ENCODE results near the gene WFIKKN1.
A peak's percentile ranks its signal among the peaks of the same experiment; 100 is the strongest.

WFIKKN1 gene

DNA sequence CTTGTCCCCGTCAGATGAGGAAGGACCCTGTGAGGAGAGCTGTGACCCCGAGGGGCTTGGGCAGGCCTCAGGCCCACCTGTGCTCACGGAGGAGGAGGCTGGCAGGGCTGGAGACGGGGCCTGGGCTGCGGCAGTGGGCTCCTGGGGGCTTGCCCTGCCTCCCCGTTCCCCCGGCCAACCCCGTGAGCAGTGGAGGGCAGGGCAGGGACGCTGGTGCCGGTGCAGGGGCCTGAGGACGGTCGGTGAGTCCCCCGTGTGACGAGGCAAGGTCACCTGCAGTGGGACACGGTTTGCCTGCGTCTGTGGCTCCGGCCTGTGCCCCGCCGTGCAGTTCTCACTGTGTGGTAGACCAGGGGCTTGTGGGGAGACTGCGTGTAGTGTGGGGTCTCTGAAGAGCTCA is 28.8 kb downstream of the WFIKKN1 start:
- no peak for DNase-seq

DNA sequence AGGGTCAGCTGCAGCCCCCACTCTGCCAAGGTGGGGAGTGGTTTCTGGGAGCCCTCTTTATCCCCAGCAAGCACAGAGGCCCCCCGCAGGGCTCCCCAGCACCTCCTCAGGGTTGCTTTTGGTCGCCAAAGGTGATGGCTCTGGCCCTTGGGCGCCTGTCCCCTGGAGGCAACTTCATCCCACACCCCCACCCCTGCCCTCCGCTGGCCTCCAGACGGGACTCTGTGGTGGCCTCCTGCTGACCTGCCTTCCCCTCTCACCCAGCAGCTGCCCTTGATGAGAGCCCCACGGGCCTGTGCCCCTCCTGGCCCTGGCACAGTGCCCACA is 29.3 kb downstream of the WFIKKN1 start:
- DNase-seq, result no peak

DNA sequence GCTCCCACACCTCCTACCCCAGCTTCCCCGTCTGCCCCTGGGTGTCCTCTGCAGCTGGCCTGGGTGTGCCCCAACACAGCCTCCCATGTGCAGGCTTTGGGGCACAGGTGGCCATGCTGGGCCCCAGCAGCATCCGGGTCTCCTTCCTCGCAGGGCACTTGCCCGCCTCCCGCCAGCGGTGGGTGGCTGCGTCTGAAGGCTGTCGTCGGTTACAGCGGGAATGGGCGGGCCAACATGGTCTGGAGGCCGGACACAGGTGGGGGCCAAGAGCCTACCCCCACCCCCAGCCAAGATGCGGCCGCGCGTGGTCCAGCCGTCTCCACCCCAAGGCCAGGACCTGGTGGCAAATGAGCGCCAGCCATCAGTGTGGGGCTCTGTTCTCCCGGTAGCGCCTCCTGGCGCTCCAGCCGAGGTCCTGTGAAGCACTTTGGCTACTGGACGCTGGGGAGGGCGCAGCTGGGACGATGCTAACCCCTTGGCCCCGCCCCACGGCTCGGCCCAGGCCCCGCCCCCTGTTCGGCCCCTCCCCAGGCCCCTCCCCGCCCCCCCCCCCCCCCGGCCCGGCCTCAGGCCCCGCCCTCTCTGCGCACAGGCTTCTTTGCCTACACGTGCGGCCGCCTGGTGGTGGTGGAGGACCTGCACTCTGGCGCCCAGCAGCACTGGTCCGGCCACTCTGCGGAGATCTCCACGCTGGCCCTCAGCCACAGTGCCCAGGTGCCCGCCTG is 29.8 kb downstream of the WFIKKN1 start:
- DNase-seq, result no peak

DNA sequence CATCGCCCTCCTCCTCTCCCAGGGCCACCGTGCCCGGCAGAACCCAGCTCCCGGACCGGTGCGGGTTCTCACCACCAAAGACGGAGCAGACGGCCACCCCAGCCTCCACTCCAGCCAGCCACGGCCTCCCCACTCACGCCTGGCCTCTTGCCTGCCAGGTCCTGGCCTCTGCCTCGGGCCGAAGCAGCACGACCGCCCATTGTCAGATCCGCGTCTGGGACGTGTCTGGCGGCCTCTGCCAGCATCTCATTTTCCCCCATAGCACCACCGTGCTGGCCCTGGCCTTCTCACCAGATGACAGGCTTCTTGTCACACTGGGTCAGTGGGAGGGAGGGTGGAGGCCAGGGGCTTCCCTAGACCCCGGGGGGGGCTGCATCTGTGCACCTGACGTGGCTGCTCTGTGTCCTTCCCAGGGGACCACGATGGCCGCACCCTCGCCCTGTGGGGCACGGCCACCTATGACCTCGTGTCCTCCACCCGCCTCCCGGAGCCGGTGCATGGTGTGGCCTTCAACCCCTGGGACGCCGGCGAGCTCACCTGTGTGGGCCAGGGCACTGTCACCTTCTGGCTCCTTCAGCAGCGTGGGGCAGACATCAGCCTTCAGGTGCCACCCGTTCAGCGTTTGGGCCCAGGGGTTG is 30.5 kb downstream of the WFIKKN1 start:
- DNase-seq, result no peak

DNA sequence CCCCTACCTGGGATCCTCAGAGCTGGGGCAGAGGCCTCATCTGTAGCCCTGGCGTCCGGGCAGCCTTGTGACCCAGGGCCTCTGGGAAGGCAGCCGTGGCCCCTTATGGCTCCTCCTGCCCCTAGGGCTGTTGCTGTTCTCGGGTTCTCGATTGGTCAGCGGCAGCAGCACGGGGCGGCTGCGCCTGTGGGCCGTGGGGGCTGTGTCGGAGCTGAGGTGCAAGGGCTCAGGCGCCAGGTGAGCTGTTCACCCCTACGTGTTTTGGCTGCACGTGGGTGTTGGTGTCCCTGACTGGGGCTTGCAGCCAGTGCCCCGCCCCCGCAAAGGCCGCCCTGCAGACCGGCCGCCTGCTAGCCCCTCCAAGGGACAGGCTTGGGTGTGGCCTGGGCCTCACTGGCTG is 31.3 kb downstream of the WFIKKN1 start:
- DNase-seq, result no peak

DNA sequence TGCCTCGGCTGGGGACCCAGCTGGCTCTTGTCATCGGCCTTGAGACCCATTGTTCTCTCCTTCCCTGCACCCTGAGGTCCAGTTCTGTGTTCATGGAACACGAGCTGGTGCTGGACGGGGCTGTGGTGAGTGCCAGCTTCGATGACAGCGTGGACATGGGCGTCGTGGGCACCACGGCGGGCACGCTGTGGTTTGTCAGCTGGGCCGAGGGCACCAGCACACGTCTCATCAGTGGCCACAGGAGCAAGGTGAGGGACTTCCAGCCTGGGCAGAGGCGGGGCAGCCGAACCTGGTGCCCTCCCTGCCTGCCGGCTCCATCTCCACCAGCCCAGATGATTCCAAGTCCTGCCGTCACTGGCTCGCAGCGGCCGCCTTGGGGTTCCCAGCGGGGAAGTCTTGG is 31.8 kb downstream of the WFIKKN1 start:
- no peak for DNase-seq

DNA sequence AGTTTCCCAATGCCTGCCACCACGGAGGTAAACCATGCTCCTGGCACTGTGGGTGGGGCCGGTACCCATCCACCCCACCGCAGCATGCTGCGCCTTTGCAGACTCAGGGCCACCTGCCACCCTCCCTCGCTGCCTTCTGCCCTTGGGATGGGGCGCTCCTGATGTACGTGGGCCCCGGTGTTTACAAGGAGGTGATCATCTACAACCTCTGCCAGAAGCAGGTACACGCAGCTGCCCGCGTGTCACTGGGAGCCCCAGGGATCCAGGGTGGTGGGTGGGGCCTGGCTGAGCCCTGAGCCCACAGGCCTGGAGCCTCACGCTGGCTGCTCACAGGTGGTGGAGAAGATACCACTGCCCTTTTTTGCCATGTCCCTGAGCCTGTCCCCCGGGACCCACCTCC is 35.8 kb downstream of the WFIKKN1 start:
- no peak for DNase-seq

DNA sequence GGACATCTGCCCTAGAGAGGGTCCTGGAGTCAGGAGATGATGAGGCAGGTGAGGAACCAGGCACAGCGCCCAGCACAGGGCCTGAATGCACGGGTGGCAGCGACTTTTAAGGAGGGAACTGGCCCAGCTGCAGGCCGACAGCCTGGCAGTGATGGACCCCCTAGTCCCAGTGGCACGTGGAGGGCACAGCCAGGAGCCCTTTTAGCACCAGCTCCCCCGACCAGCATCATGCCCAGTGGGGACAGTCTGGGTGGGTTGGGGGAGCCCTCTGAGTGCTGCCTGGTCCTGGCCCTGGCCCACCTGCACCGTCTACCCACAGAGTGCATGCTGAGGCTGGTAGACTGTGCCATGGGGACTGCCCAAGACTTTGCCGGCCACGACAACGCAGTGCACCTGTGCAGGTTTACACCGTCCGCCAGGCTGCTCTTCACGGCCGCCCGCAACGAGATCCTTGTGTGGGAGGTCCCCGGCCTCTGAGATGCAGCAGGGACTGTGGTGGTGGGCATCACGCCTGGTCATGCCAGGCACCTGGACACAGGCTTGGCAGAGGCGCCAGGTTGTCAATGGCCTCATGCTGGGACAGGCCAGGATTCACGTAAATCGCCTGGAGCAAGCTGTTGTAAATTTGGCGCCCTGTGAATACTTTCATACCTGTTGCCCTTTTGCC is 36.5 kb downstream of the WFIKKN1 start:
- DNase-seq, result no peak

DNA sequence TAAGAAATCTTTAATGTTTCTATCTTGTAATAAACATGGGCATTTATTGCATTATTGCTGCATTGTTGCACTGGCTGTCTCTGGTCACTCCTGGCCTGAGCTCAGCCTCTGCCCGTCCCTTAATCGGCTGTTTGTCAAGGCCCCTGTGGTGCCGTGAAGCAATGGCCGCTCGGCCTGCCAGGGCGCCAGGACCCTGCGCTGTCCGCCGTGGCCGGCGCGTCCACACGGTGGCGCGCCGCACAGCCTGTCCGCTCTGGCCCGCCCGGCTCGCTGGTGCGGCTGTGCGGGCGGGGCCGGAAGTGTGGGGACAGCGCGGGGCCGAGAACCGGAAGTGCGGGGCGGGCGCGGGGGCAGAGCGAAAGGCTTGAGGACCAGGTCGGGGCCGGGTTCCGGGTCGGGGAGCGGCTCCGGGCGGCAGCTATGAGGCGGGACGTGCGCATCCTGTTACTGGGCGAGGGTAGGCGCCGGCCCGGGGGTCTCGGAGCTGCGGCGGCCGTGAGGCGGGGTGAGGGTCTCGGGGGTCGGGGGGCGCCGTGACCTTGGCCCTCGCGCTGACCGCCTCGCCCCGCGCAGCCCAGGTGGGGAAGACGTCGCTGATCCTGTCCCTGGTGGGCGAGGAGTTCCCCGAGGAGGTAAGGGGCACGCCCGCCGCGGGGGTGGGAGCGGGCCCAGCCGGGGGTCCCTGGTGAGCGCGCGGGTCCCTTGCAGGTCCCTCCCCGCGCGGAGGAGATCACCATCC is 37.2 kb downstream of the WFIKKN1 start, which contains the start of gene RHOT2:
Gene RHOT2 (plus strand): TSS at position 353 of the 739 bp plus-strand sequence. CDS start 68 bp downstream, at position 421.
- DNase-seq, result peak; percentile 79

DNA sequence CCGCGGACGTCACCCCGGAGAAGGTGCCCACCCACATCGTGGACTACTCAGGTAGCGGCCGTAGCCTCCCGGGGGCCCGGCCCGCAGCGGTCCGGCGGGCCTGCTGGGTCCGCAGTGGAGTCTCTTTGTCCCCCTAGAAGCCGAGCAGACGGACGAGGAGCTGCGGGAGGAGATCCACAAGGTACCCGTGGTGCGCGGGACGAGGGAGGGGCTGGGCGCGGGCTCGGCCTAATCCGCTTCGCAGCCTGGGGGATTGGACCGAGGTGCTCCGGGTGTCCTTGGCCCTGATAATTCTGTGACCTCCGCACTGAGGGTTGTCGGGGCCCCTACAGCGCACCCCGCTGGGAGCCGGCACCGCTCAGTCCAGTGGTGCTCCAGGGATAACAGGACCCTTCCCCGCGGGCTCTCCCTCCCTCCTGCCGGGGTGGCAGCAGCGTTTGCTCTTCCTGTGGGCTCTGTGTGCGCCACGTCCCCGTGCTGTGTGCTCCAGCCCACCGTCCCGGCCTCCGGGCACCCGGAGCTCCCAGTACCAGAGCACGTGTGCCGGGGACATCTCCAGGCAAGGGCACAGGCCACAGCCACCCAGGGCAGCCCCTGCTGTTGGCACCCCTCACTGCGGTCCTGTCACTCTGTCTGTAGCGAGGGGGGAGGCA is 37.9 kb downstream of the WFIKKN1 start:
- DNase-seq, result no peak

DNA sequence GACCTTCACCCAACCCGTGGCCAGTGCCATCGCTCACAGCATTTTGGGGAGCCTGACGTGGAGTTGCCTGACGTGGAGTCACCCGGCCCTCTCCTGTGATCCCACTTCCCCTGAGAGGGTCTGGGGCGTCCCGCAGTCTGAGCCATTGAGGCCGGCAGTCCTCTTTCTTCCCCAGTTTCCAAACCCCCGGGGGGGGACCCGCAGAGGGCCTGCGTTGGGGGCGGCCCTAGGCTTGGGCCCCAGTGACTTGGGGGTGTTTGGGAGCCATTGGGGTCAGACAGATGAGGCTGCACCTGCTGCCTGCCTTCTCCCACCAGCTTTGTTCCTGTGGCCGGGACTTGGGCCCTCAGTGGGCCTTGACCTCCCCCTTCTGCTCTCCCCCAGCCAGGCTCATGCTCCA is 38.9 kb downstream of the WFIKKN1 start:
- no peak for DNase-seq

DNA sequence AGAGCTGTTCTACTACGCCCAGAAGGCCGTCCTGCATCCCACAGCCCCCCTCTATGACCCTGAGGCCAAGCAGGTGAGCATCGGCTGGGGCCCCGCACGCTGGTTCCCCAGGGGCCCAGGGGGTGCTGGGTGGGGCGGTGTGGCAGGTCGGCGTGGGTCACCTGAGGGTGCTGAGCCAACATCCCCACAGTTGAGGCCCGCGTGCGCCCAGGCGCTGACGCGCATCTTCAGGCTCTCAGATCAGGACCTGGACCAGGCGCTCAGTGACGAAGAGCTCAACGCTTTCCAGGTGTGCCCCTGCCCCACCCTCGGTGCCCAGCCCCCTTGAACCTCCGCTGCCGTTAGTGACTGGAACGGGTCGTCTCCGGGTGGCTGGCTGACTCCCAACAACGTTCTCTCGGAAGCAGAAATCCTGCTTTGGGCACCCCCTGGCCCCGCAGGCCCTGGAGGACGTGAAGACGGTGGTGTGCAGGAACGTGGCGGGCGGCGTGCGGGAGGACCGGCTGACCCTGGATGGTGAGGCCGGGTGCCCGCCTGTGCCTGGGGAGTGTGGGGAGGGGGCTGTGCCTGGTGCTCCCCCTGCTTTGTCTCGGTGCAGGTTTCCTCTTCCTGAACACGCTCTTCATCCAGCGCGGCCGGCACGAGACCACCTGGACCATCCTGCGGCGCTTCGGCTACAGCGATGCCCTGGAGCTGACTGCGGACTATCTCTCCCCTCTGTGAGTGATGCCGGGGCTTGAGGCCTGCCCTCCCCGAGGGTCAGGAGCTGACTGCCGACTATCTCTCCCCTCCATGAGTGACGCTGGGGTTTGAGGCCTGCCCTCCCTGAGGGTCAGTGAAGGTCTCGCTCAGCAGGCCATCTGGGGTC is 39.9 kb downstream of the WFIKKN1 start:
- DNase-seq, result no peak

DNA sequence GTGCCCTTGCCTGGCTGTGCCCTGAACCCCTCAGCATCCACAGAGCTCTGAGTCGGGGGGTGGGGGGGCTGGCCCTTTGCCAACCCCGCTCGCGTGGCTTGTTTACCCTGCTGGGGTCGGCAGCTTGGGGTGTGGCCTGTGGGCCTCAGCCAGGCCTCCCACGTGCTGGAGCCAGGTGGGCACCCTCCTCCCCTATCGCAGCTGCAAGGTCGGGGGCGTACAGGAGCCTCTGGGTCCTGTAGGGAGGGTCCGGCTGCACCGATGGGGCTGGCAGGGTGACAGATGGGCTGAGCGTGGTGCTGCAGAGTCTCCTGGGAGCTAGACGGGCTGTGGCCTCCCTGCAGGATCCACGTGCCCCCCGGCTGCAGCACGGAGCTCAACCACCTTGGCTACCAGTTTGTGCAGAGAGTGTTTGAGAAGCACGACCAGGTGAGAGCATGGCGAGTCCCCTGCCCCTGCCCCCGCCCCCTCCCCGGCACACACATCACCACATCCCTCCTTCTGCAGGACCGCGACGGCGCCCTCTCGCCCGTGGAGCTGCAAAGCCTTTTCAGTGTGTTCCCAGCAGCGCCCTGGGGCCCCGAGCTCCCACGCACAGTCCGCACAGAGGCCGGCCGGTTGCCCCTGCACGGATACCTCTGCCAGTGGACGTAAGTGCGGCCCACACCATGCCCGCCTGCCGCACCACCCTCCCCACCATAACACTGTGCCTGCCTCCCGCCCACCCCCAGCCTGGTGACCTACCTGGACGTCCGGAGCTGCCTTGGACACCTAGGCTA is 40.8 kb downstream of the WFIKKN1 start:
- no peak for DNase-seq

DNA sequence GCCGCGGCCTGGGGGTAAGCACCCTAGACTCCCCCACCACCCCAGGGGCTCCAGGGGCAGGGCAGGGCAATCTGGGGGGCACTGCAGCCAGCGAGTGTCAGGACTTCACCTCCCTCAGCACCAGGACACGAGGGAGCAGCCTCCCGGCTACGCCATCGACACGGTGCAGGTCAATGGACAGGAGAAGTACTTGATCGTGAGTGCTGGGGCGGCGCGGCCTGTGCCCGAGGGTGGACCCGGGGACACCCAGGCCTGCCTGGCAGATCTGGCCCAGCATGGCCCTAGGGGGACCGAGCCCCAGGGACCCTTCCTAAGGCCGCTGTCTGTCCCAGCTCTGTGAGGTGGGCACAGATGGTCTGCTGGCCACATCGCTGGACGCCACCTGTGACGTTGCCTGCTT is 41.6 kb downstream of the WFIKKN1 start:
- DNase-seq, result no peak

DNA sequence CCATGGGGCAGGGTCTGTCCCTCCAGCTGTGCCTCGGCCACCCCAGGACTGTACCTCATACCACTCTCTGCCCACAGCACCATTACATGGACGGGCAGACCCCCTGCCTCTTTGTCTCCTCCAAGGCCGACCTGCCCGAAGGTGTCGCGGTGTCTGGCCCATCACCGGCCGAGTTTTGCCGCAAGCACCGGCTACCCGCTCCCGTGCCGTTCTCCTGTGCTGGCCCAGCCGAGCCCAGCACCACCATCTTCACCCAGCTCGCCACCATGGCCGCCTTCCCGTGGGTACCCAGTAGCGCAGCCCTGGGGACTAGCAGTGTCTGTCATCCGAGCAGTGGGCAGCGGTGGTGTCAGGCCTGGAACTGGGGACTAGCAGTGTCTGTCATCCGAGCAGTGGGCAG is 42.1 kb downstream of the WFIKKN1 start:
- DNase-seq, result no peak

DNA sequence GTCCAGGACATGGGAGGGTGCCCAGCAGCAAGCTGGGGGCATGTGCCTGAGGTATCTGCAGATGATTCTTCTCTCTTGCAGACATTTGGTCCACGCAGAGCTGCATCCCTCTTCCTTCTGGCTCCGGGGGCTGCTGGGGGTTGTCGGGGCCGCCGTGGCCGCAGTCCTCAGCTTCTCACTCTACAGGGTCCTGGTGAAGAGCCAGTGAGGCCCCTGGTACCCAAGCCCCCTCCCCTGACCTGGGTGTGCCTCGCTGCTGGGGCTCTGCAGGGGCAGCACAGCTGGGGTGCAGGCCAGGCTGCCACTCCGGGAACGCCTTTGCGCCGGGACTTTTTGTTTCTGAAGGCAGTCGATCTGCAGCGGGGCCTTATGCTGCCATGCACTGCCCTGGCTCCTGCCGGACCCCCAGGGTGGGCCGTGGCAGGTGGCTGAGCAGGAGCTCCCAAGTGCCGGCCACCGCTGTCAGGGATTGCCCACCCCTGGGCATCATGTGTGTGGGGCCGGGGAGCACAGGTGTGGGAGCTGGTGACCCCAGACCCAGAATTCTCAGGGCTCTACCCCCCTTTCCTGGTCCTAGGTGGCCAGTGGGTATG is 42.7 kb downstream of the WFIKKN1 start:
- no peak for DNase-seq

DNA sequence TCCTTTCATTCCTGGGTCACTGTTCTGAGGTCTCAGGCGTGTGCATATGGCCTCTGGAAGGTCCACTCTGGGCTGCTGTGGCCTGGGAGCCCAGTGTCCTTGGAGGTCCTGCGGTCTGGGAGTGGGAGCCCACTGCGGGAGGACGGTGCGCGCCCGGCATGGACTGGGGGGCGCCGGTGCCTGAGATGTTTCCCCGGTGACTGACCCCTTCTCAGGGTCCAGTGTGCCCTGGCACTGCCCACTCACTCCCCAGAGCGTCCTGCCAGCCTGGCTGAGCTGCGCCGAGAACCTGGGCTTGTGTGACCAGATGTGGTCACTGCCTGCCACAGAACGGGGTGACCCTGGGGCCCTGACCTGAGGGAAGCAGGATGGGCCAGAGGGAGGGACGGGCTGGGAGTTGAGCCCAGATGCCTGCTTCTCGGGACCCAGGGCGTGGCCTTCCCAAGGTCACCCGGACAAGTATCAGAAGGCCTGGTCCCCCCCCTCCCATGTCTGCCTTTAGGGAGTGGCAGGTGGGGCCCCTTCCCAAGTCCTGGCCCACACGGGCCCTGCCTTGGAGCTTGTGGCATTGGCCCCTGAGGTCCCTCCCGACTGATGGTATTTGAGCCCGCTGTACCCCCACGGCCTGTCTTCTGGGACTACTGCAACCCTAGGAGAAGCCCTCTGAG is 43.6 kb downstream of the WFIKKN1 start:
- DNase-seq, result no peak

DNA sequence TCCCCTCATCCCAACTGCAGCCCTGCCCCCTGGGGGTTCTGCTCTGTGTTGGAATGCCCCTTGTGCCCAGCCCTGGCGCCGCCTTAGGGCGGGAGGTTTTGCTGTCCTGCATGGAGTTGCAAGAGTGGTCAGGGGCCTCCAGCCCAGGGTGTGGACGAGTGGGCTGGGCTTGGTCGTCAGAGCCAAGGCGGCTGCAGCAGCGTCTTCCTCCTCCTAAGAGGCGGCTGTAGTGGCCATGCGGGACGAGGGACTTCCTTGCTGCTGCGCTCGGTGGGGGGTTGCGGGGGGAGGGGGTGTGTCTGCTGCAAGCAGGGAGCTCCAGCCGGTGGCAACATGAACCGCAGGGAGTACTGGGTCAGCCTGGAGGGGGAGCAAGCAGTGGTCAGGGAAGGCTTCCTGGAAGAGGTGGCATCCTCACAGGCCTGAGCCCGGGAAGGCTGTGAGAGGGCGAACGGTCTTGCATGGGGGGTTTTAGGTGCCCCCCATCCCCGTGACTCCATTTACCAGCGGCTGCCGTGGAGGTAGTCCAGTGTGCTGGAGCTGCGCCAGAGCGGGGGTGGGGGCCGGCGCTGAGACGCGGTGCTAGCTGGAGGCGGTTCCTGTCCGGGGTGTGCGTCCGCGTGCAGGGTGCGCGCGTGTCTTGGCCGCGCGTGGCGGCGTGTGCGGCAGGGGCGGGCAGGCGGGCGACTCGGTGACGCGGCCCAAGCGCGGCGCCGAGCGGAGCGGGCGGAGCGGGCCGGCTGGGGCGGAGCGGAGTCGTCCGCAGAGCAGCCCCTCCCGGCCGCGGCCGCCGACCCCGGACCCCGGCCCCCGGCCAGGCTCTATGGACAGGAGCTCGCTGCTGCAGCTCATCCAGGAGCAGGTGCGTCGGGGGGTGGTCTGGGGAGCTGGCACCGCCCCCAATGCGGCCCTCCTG is 44.4 kb downstream of the WFIKKN1 start, which contains the start of gene RHBDL1:
Gene RHBDL1 (plus strand): TSS at position 704 of the 916 bp plus-strand sequence. CDS start 120 bp downstream, at position 824.
- DNase-seq, result no peak

Data from amniotic stem cell (primary cell).